ENCODE data around the gene SERTAD3.
A peak's percentile ranks its signal among the peaks of the same experiment; 100 is the strongest.
"Not testable (repeated sequence)": the region's sequence is repeated elsewhere in the genome, so short reads cannot be mapped to it uniquely, and the experiment has no call there.

SERTAD3 gene, protein sequence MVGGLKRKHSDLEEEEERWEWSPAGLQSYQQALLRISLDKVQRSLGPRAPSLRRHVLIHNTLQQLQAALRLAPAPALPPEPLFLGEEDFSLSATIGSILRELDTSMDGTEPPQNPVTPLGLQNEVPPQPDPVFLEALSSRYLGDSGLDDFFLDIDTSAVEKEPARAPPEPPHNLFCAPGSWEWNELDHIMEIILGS

DNA sequence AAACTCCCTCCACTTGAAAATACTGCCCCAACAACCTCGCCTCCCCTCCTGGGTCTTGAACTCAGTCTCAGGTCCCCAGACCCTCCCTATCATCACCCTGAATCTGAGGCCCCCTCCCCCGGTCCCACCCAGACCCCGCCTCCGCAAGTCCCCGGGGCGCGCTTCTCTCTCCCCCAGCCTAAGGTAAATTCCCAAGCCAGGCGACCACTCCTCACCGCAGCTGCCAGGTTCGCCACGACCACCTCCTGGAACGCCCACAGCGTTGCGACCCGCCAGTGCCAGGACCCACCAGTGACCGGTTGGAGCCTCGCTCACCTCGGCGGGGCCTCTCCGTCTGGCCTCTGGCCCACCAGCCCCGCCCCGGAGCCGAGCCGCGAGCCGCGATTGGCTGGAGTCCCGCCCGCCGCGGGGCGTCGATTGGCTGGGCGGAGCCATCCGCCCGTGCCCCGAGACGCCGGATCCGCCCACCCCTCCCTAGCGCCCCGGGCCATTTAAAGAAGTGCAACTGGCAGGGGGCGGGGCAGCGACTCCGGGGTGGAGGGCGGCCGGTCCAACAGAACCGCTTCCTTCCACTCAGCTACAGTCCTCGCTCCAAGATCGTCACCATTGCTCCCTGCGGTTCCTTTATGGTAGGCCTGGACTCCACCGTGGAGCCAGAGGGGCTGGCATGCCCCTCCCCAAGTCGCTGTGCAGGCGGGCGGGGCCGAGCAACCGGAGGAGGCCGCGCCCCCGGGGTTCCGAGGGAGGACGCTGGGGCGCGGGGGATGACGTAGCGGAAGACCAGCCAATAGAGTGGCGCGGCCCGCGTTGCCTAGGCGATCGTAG is at the start of gene SERTAD3:
TSS of gene SERTAD3 (minus strand) at position 336 of the 825 bp plus-strand sequence. CDS start 2,255 bp downstream, outside the sequence.
- Mint-ChIP-seq H3K4me3 (peak within 1 kb of the TSS; percentile 95 to 100 (median 99)), H3K27ac (peak within 1 kb of the TSS; percentile 98 to 99 (median 99)), H3K4me1 (peaks cover 34% of the 10 kb centered on the region), H3K9me3 (no peaks in the 10 kb centered on the region), H3K27me3 (ENCODE audit: low read depth) (peaks cover 4% of the 10 kb centered on the region), H3K36me3 (ENCODE audit: low read depth) (peaks cover 24% of the 10 kb centered on the region)
- TF ChIP-seq, protein P1, sequence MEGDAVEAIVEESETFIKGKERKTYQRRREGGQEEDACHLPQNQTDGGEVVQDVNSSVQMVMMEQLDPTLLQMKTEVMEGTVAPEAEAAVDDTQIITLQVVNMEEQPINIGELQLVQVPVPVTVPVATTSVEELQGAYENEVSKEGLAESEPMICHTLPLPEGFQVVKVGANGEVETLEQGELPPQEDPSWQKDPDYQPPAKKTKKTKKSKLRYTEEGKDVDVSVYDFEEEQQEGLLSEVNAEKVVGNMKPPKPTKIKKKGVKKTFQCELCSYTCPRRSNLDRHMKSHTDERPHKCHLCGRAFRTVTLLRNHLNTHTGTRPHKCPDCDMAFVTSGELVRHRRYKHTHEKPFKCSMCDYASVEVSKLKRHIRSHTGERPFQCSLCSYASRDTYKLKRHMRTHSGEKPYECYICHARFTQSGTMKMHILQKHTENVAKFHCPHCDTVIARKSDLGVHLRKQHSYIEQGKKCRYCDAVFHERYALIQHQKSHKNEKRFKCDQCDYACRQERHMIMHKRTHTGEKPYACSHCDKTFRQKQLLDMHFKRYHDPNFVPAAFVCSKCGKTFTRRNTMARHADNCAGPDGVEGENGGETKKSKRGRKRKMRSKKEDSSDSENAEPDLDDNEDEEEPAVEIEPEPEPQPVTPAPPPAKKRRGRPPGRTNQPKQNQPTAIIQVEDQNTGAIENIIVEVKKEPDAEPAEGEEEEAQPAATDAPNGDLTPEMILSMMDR (IDR thresholded peaks at IDR 0.05; ENCODE audit: unreplicated experiment in 3 of 3) = no peak

DNA sequence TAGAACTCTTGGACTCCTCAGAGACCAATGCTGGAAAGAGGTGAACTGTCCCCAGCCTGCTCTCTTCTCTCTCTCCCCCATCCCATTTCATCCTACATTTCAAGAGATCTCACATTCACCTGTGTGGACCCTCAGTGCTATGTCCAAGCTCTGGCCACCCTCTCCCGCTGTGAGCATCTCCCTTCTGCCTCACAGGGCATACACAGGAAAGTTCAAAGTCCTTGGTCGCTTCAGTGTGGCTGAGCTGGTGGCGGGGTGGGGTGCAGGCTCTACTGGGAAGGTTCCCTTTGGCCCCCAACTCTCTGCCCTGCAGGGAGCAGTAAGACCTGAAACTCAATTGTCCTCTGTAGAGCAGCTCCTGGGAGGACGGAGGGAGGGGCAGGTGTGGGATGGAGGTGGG is 49.6 kb upstream of the SERTAD3 start:
- peaks cover 19% of the 10 kb centered on the region for H3K9me3 Mint-ChIP-seq
- no peaks in the 10 kb centered on the region for H3K36me3 Mint-ChIP-seq (ENCODE audit: low read depth)
- H3K4me1 Mint-ChIP-seq = no peaks in the 10 kb centered on the region
- TF ChIP-seq, protein P1 (IDR thresholded peaks at IDR 0.05; ENCODE audit: unreplicated experiment in 3 of 3) = no peak
- H3K27me3 Mint-ChIP-seq (ENCODE audit: low read depth) = peaks cover 32% of the 10 kb centered on the region
- no peak overlapping the region for H3K4me3 Mint-ChIP-seq
- H3K27ac Mint-ChIP-seq = no peak overlapping the region

DNA sequence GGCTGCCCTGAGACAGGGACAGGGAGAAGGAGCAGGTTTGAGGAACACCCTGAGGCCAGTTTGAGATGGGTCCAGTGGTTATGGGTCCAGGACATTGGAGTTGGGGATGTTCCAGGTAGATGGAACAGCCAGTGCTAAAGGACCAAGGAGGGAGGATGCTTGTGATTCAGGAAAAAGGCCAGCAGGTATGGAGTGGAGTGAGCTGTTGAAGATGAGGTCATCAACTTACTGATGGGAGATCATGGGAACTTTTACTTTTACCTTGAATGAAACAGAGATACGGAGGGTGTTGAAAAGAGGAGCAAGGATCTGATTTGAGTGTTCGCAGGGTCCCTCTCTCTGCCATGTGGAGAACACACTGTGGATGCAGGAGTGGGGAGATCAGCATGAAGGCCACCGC is 48.1 kb upstream of the SERTAD3 start:
- H3K4me1 Mint-ChIP-seq = no peaks in the 10 kb centered on the region
- H3K27ac Mint-ChIP-seq = no peak overlapping the region
- H3K9me3 Mint-ChIP-seq = peaks cover 19% of the 10 kb centered on the region
- no peak overlapping the region for H3K4me3 Mint-ChIP-seq
- TF ChIP-seq, protein P1 (IDR thresholded peaks at IDR 0.05; ENCODE audit: unreplicated experiment in 3 of 3) = no peak
- peaks cover 34% of the 10 kb centered on the region for H3K27me3 Mint-ChIP-seq (ENCODE audit: low read depth)
- no peaks in the 10 kb centered on the region for H3K36me3 Mint-ChIP-seq (ENCODE audit: low read depth)

DNA sequence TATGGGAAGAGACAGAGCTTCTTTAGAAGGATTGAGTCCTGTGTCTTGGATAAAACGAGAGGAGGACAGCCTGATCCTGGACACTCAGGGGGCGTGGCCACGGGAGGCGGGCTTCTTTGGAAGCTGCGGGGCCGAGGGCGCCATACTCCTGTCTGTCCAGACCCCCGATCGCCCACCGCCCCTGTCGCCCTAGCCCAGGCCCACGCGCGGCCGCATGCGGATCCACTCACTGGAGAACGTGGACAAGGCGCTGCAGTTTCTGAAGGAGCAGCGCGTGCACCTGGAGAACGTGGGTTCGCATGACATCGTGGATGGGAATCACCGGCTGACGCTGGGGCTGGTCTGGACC is 45.7 kb upstream of the SERTAD3 start:
- Mint-ChIP-seq H3K27me3 (ENCODE audit: low read depth) (peaks cover 38% of the 10 kb centered on the region), H3K36me3 (ENCODE audit: low read depth) (no peaks in the 10 kb centered on the region), H3K4me3 (no peak overlapping the region), H3K27ac (no peak overlapping the region), H3K9me3 (peaks cover 19% of the 10 kb centered on the region), H3K4me1 (no peaks in the 10 kb centered on the region)
- TF ChIP-seq, protein P1 (IDR thresholded peaks at IDR 0.05; ENCODE audit: unreplicated experiment in 3 of 3) = no peak

DNA sequence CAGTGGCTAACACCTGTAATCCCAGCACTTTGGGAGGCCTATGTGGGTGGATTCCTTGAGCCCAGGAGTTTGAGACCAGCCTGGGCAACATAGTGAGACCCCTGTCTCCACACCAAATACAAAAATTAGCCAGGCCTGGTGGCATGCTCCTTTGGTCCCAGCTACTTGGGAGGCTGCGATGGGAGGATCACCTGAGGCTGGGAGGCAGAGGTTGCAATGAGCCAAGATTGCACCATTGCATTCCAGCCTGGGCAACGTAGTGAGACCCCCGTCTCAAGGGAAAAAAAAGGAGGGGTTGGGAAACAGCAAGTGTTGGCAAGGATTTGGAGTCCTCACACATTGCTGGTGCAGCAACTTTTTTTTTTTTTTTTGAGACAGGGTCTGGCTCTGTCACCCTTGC is 41.9 kb upstream of the SERTAD3 start:
- Mint-ChIP-seq H3K4me1 (no peaks in the 10 kb centered on the region), H3K9me3 (peaks cover 8% of the 10 kb centered on the region), H3K36me3 (ENCODE audit: low read depth) (no peaks in the 10 kb centered on the region), H3K4me3 (no peak overlapping the region), H3K27me3 (ENCODE audit: low read depth) (peaks cover 34% of the 10 kb centered on the region), H3K27ac (no peak overlapping the region)
- TF ChIP-seq, protein P1 (IDR thresholded peaks at IDR 0.05; ENCODE audit: unreplicated experiment in 3 of 3) = no peak

DNA sequence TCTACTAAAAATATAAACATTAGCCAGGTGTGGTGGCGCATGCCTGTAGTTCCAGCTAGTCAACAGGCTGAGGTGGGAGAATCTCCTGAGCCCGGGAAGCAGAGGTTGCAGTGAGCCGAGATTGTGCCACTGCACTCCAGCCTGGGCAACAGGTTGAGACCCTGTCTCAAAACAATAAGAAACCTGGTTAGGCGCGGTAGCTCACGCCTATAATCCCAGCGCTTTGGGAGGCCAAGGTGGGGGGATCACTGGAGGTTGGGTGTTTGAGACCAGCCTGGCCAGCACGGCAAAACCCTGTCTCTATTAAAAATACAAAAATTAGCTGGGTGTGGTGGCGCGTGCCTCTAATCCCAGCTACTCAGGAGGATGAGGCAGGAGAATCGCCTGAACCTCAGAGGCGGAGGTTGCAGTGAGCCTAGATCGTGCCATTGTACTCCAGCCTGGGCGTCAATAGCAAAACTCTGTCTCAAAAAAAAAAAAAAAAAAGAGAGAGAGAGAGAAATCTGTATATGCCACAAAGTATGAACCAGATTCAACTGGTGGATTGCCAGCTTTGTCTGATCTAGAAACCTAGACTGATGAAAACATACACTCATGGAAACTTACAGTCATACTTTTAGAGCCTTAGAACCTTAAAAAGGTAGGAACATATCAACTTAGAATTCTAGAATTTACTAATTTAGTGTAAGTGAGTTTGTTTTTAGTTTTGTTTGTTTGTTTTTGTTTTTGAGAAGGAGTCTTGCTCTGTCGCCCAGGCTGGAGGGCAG is 31.9 kb upstream of the SERTAD3 start:
- not testable (repeated sequence) for H3K9me3 Mint-ChIP-seq; H3K4me1 Mint-ChIP-seq; H3K27ac Mint-ChIP-seq; H3K4me3 Mint-ChIP-seq; H3K36me3 Mint-ChIP-seq (ENCODE audit: low read depth)
- H3K27me3 Mint-ChIP-seq (ENCODE audit: low read depth) = peaks cover 16% of the 10 kb centered on the region
